Measurements from ENCODE around the gene RIPPLY3.

DNA sequence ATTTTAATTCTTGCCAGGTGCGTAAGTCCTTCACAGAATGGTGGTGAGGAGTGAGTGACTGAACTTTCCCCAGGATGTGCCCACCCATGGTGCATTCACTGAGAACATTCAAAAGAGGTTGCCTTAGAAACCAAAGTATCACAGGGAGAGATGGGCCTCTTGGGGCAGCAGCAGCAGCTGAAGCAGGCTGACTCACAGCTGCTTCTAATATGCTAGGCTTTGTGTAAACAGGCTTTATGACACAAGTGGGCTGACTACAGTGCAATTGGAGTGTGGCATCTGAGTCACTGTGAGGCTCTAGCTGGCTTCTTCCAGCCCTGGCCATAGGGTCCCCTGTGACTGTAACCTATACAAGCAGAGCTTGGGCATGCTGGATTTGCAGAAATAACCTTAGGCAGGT is 53.8 kb downstream of the RIPPLY3 start:
- TF ChIP-seq POLR2A (IDR thresholded peaks at IDR 0.05) (no peak), POLR2AphosphoS5 (IDR thresholded peaks at IDR 0.05) (peak in 3 of 4 donors; percentile 29 to 77 (median 45)), EP300 (IDR thresholded peaks at IDR 0.05) (no peak)
- TF ChIP-seq, protein P1, sequence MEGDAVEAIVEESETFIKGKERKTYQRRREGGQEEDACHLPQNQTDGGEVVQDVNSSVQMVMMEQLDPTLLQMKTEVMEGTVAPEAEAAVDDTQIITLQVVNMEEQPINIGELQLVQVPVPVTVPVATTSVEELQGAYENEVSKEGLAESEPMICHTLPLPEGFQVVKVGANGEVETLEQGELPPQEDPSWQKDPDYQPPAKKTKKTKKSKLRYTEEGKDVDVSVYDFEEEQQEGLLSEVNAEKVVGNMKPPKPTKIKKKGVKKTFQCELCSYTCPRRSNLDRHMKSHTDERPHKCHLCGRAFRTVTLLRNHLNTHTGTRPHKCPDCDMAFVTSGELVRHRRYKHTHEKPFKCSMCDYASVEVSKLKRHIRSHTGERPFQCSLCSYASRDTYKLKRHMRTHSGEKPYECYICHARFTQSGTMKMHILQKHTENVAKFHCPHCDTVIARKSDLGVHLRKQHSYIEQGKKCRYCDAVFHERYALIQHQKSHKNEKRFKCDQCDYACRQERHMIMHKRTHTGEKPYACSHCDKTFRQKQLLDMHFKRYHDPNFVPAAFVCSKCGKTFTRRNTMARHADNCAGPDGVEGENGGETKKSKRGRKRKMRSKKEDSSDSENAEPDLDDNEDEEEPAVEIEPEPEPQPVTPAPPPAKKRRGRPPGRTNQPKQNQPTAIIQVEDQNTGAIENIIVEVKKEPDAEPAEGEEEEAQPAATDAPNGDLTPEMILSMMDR (IDR thresholded peaks at IDR 0.05): no peak
